H9 (cell line): ENCODE measurements around the gene LRRC36. TPM values are rescaled to one million over a fixed set of nuclear protein-coding genes. Genes with fewer than 3 reads are reported as not detected.

Experiments
- DNase-seq: peaks from one replicate; pipeline ENCODE4 v3.0.0-alpha.2; 2017
- H2AFZ ChIP-seq: one replicate; pipeline ENCODE4 v1.6.1; 2013; ENCODE audit warnings: mild to moderate bottlenecking, low read length, control low read depth, moderate library complexity
- H2AK5ac ChIP-seq: 2 replicates; pipeline ENCODE4 v1.6.1; 2013; ENCODE audit warnings: low read length, control low read depth, mixed read lengths; ENCODE audit not compliant: insufficient read length
- H2BK120ac ChIP-seq: one replicate; pipeline ENCODE4 v1.6.1; 2013; ENCODE audit warnings: low read depth, mild to moderate bottlenecking, low read length, control low read depth, inconsistent platforms; ENCODE audit not compliant: poor library complexity, severe bottlenecking
- H2BK12ac ChIP-seq: 2 replicates; pipeline ENCODE4 v1.6.1; 2013; ENCODE audit warnings: low read length, control low read depth, mixed read lengths, low read depth; ENCODE audit not compliant: insufficient read length
- H2BK15ac ChIP-seq: 2 replicates; pipeline ENCODE4 v1.6.1; 2013; ENCODE audit warnings: low read depth, low read length, control low read depth
- H2BK20ac ChIP-seq: one replicate; pipeline ENCODE4 v1.6.1; 2013; ENCODE audit warnings: low read depth, mild to moderate bottlenecking, low read length, control low read depth, inconsistent platforms; ENCODE audit not compliant: poor library complexity, severe bottlenecking
- H2BK5ac ChIP-seq: 2 replicates; pipeline ENCODE4 v1.6.1; 2013; ENCODE audit warnings: low read length, control low read depth, mixed read lengths; ENCODE audit not compliant: insufficient read length
- H3K14ac ChIP-seq: 2 replicates; pipeline ENCODE4 v1.6.1; 2013; ENCODE audit warnings: low read length, control low read depth; ENCODE audit not compliant: insufficient read depth
- H3K18ac ChIP-seq: 2 replicates; pipeline ENCODE4 v1.6.1; 2013; ENCODE audit warnings: low read depth, mild to moderate bottlenecking, mixed read lengths, low read length, control low read depth; ENCODE audit not compliant: insufficient read length
- H3K23ac ChIP-seq: 2 replicates; pipeline ENCODE4 v1.6.1; 2013; ENCODE audit warnings: low read length, control low read depth, mixed read lengths, low read depth; ENCODE audit not compliant: insufficient read length
- H3K23me2 ChIP-seq: 2 replicates; pipeline ENCODE4 v1.6.1; 2013; ENCODE audit warnings: low read depth, mild to moderate bottlenecking, mixed read lengths, low read length, control low read depth; ENCODE audit not compliant: insufficient read length, poor library complexity, severe bottlenecking
- H3K27ac ChIP-seq: 2 replicates; pipeline ENCODE4 v1.5.1; 2013; ENCODE audit warnings: low read length, control low read depth, mixed read lengths, low read depth; ENCODE audit not compliant: insufficient read length
- H3K27me3 ChIP-seq: 2 replicates; pipeline ENCODE4 v1.6.1; 2013; ENCODE audit warnings: low read length, control low read depth, inconsistent platforms; ENCODE audit not compliant: insufficient read depth
- H3K4ac ChIP-seq: 2 replicates; pipeline ENCODE4 v1.6.1; 2013; ENCODE audit warnings: low read depth, mild to moderate bottlenecking, control low read depth, inconsistent platforms, low read length, moderate library complexity
- H3K4me1 ChIP-seq: 2 replicates; pipeline ENCODE4 v1.6.1; 2013; ENCODE audit warnings: low read length, control low read depth, inconsistent platforms; ENCODE audit not compliant: insufficient read depth
- H3K4me2 ChIP-seq: 2 replicates; pipeline ENCODE4 v1.6.1; 2013; ENCODE audit warnings: low read length, control low read depth, mixed read lengths; ENCODE audit not compliant: insufficient read length, insufficient read depth
- H3K56ac ChIP-seq: 2 replicates; pipeline ENCODE4 v1.6.1; 2013; ENCODE audit warnings: low read depth, mild to moderate bottlenecking, mixed read lengths, low read length, control low read depth; ENCODE audit not compliant: insufficient read length
- H3K79me1 ChIP-seq: 2 replicates; pipeline ENCODE4 v1.6.1; 2013; ENCODE audit warnings: low read depth, mild to moderate bottlenecking, moderate library complexity, low read length, control low read depth, inconsistent platforms; ENCODE audit not compliant: insufficient read depth, poor library complexity, severe bottlenecking
- H3K79me2 ChIP-seq: 2 replicates; pipeline ENCODE4 v1.6.1; 2013; ENCODE audit warnings: low read length, control low read depth, inconsistent platforms; ENCODE audit not compliant: insufficient read depth
- H3K9ac ChIP-seq: 2 replicates; pipeline ENCODE4 v1.6.1; 2013; ENCODE audit warnings: low read length, control low read depth, mixed read lengths; ENCODE audit not compliant: insufficient read length; ENCODE audit errors: extremely low read depth
- H3K9me3 ChIP-seq: one replicate; pipeline ENCODE4 v1.6.1; 2013; ENCODE audit warnings: low read depth, low read length, inconsistent platforms; ENCODE audit not compliant: control insufficient read depth
- H3T11ph ChIP-seq: one replicate; pipeline ENCODE4 v1.6.1; 2013; ENCODE audit warnings: mild to moderate bottlenecking, low read length, control low read depth, inconsistent platforms
- H4K20me1 ChIP-seq: one replicate; pipeline ENCODE4 v1.6.1; 2013; ENCODE audit not compliant: control insufficient read depth, insufficient read length, insufficient read depth
- H4K5ac ChIP-seq: 2 replicates; pipeline ENCODE4 v1.6.1; 2013; ENCODE audit warnings: low read depth, mild to moderate bottlenecking, mixed read lengths, low read length, control low read depth; ENCODE audit not compliant: insufficient read length
- H4K8ac ChIP-seq: replicated peaks from 2 replicates; pipeline ENCODE4 v1.6.1; 2013; ENCODE audit warnings: low read length, control low read depth, mixed read lengths, low read depth; ENCODE audit not compliant: insufficient read length
- H4K91ac ChIP-seq: 2 replicates; pipeline ENCODE4 v1.6.1; 2013; ENCODE audit warnings: low read depth, mild to moderate bottlenecking, moderate library complexity, mixed read lengths, low read length, control low read depth; ENCODE audit not compliant: insufficient read length
- H3K27ac Mint-ChIP-seq, 3 experiments: 2 replicates in 2 of 3; 3 replicates in 1 of 3; pipeline ENCODE4 v1.8.0; 2020 to 2021; ENCODE audit warnings: mixed read lengths in 3 of 3, mild to moderate bottlenecking in 1 of 3, moderate library complexity in 1 of 3
- H3K27me3 Mint-ChIP-seq: 2 replicates; pipeline ENCODE4 v1.8.0; 2021; ENCODE audit warnings: low read depth, mild to moderate bottlenecking, moderate library complexity, mixed read lengths
- H3K36me3 Mint-ChIP-seq, 3 experiments: 2 replicates in 2 of 3; 3 replicates in 1 of 3; pipeline ENCODE4 v1.8.0; 2020 to 2021; ENCODE audit warnings: low read depth in 3 of 3, mixed read lengths in 3 of 3; ENCODE audit not compliant: insufficient read depth in 1 of 3
- H3K4me1 Mint-ChIP-seq, 2 experiments: 2 replicates each; pipeline ENCODE4 v1.8.0; 2020; ENCODE audit warnings: mixed read lengths in 2 of 2
- H3K4me3 Mint-ChIP-seq, 2 experiments: 2 replicates in 1 of 2; 3 replicates in 1 of 2; pipeline ENCODE4 v1.8.0; 2020 to 2021; ENCODE audit warnings: mild to moderate bottlenecking in 2 of 2, mixed read lengths in 2 of 2, moderate library complexity in 1 of 2
- H3K9me3 Mint-ChIP-seq, 2 experiments: 2 replicates in 1 of 2; 3 replicates in 1 of 2; pipeline ENCODE4 v1.8.0; 2020; ENCODE audit warnings: mild to moderate bottlenecking in 2 of 2, mixed read lengths in 2 of 2, moderate library complexity in 1 of 2
- WGBS: extraction: QIAGEN DNeasy Blood & Tissue Kit; methylation state at CpG from one replicate; pipeline ENCODE4 v1.1.7; 2013; ENCODE audit warnings: missing lambda C conversion rate, low lambda C conversion rate, mixed read lengths; ENCODE audit not compliant: insufficient read length; ENCODE audit errors: extremely low coverage; 5-methylcytosine and 5-hydroxymethylcytosine counted together
- total RNA-seq: library from RNA; stranded (reverse); gene quantifications from 2 replicates; pipeline ENCODE4 v1.2.1, GENCODE V29; 2021
- TF ChIP-seq, protein P1 (sequence below): fragments of 200-600 bp; sonication (generic); conservative IDR thresholded peaks from 3 replicates; pipeline ENCODE4 v1.8.0; 2021; ENCODE audit warnings: antibody characterized with exemption, mild to moderate bottlenecking

Gene LRRC36
- total RNA-seq, 1 experiment from 2014 or later: not detected

DNA sequence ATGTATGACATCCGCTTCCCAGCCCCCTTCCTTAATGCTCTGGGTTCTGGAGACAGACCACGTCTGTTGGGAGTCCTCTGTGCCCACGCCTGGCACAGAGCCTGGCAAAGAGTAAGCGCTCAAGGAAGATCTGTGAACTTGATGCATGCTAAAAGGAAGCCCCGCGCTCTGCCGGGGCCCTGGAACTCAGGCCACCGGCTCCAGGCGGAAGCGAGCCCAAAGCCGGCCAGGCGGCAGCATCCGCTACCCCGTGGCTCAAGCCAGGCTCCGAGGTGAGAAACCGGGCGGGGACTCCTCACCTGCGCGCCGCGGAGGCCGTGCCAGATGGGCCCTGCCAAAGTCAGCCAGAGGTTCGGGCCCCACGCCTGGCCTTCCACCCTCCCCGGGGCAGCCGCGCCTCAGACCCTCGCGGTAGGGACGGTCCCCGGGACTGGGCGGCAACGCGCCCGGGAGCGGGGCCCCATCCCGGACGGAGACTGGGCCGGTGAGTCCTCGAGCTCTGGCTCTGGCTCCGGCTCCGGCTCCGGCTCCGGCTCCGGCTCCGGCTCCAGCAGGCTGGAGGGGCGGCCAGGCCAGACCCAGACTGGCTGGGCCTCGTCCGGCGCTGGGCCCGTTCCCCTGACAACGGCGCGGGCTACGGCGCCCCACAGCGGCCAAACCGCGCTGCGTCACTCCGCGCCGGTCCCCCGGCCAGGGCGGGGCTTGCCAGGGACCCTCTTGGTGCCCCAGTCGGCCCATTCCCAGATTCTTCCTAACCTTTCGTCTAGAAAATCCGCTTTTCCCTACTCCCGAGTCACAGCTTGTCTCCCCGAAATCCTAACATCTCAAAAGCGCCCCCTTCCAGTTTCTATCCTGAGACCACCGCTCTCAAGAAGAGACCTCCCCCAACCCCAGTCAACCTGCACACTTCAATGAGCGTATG is 89.5 kb downstream of the LRRC36 start, which contains the start of gene ZDHHC1:
TSS of gene ZDHHC1 (minus strand) at position 606 of the 922 bp plus-strand sequence. CDS start 8,702 bp downstream, outside the sequence.
- peaks cover 2 to 5% of the 10 kb centered on the region in 2 experiments; a peak in 3 of 5 replicates for H3K9me3 Mint-ChIP-seq
- no peak within 1 kb of the TSS for H3K4ac ChIP-seq
- H3K27ac Mint-ChIP-seq: no peak within 1 kb of the TSS
- no peak within 1 kb of the TSS for H3T11ph ChIP-seq
- H3K27me3 Mint-ChIP-seq: peaks cover 6% of the 10 kb centered on the region
- no peaks in the 10 kb centered on the region for H3K9me3 ChIP-seq
- H4K8ac ChIP-seq: no peak within 1 kb of the TSS
- H2BK15ac ChIP-seq: no peak within 1 kb of the TSS
- H3K9ac ChIP-seq: peak within 1 kb of the TSS; percentile 74
- peak within 1 kb of the TSS; percentile 76 for H3K4me2 ChIP-seq
- H3K79me2 ChIP-seq: no peaks in the 10 kb centered on the region
- no peaks in the 10 kb centered on the region for H3K27me3 ChIP-seq
- H3K18ac ChIP-seq: peak within 1 kb of the TSS; percentile 87
- peaks cover 6% of the 10 kb centered on the region; the same call in 1 of the 2 replicates for H3K4me1 ChIP-seq
- H3K56ac ChIP-seq: no peak within 1 kb of the TSS
- no CpG with 5 or more reads among the region's 73 CpGs for WGBS
- H3K4me3 Mint-ChIP-seq: peak within 1 kb of the TSS; percentile 60 to 72
- peak; percentile 80 for DNase-seq
- no peak within 1 kb of the TSS for H2BK20ac ChIP-seq
- TF ChIP-seq, protein P1, sequence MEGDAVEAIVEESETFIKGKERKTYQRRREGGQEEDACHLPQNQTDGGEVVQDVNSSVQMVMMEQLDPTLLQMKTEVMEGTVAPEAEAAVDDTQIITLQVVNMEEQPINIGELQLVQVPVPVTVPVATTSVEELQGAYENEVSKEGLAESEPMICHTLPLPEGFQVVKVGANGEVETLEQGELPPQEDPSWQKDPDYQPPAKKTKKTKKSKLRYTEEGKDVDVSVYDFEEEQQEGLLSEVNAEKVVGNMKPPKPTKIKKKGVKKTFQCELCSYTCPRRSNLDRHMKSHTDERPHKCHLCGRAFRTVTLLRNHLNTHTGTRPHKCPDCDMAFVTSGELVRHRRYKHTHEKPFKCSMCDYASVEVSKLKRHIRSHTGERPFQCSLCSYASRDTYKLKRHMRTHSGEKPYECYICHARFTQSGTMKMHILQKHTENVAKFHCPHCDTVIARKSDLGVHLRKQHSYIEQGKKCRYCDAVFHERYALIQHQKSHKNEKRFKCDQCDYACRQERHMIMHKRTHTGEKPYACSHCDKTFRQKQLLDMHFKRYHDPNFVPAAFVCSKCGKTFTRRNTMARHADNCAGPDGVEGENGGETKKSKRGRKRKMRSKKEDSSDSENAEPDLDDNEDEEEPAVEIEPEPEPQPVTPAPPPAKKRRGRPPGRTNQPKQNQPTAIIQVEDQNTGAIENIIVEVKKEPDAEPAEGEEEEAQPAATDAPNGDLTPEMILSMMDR: peak; percentile 64
- peaks cover 11% of the 10 kb centered on the region for H3K23me2 ChIP-seq
- H3K23ac ChIP-seq: no peak within 1 kb of the TSS
- H3K36me3 Mint-ChIP-seq: peaks cover 0 to 4% (median 2%) of the 10 kb centered on the region in 3 experiments; a peak in 2 of 7 replicates
- peak within 1 kb of the TSS; percentile 57 for H2AFZ ChIP-seq
- no peaks in the 10 kb centered on the region for H4K20me1 ChIP-seq
- H3K27ac ChIP-seq: no peak within 1 kb of the TSS
- H2BK12ac ChIP-seq: no peak within 1 kb of the TSS
- H2BK120ac ChIP-seq: no peak within 1 kb of the TSS
- H3K4me1 Mint-ChIP-seq: peaks cover 26 to 29% of the 10 kb centered on the region in 2 experiments
- H3K14ac ChIP-seq: peak within 1 kb of the TSS; percentile 67; the same call in 1 of the 2 replicates
- no peak within 1 kb of the TSS for H4K5ac ChIP-seq
- H2BK5ac ChIP-seq: no peak within 1 kb of the TSS
- no peak within 1 kb of the TSS for H4K91ac ChIP-seq
- H2AK5ac ChIP-seq: no peak within 1 kb of the TSS
- no peaks in the 10 kb centered on the region for H3K79me1 ChIP-seq
